HepG2 (cell line): Measurements from ENCODE around the gene AP1S3. TPM values are rescaled to one million over a fixed set of nuclear protein-coding genes. Genes with fewer than 3 reads are reported as not detected.

ENCODE experiments used
- ARID2 ChIP-seq: sonication (generic); formaldehyde crosslinking; IDR thresholded peaks from 2 replicates; pipeline ENCODE4 v1.8.1; 2022; ENCODE audit warnings: mild to moderate bottlenecking, missing genetic modification reagents, borderline replicate concordance
- HNRNPL ChIP-seq: fragments of 200-400 bp; formaldehyde crosslinking; IDR thresholded peaks from 2 replicates; pipeline ENCODE4 v1.6.1; 2017; ENCODE audit warnings: mild to moderate bottlenecking, low read depth, low read length
- HOXA3 ChIP-seq: sonication (generic); formaldehyde crosslinking; IDR thresholded peaks from 2 replicates; pipeline ENCODE4 v1.5.0; 2020; ENCODE audit warnings: missing genetic modification reagents
- KLF11 ChIP-seq: IDR thresholded peaks from 2 replicates; pipeline ENCODE4 v1.6.1; 2016; ENCODE audit warnings: missing compliant biosample characterization
- SALL1 ChIP-seq: sonication (generic); formaldehyde crosslinking; IDR thresholded peaks from 2 replicates; pipeline ENCODE4 v1.8.0; 2022; ENCODE audit warnings: mild to moderate bottlenecking, missing genetic modification reagents
- TAF15 ChIP-seq: fragments of 200-400 bp; formaldehyde crosslinking; IDR thresholded peaks from one replicate; pipeline ENCODE4 v1.6.1; 2018; ENCODE audit warnings: mild to moderate bottlenecking, low read depth, low read length; ENCODE audit not compliant: poor library complexity, severe bottlenecking
- TARDBP ChIP-seq: sonication (generic); formaldehyde crosslinking; IDR thresholded peaks from 2 replicates; pipeline ENCODE4 v1.8.0; 2022; ENCODE audit warnings: mild to moderate bottlenecking, missing genetic modification reagents
- ZFY ChIP-seq: sonication (generic); formaldehyde crosslinking; IDR thresholded peaks from 2 replicates; pipeline ENCODE4 v1.4.0; 2020; ENCODE audit warnings: missing genetic modification reagents
- ZGPAT ChIP-seq: IDR thresholded peaks from 2 replicates; pipeline ENCODE4 v1.6.1; 2016; ENCODE audit warnings: mild to moderate bottlenecking
- ZMYM2 ChIP-seq: sonication (generic); formaldehyde crosslinking; IDR thresholded peaks from 2 replicates; pipeline ENCODE4 v1.8.0; 2022; ENCODE audit warnings: mild to moderate bottlenecking, missing genetic modification reagents
- ZNF138 ChIP-seq: sonication (generic); formaldehyde crosslinking; IDR thresholded peaks from 2 replicates; pipeline ENCODE4 v1.5.0; 2020; ENCODE audit warnings: mild to moderate bottlenecking, low read depth, missing genetic modification reagents
- ZNF260 ChIP-seq: sonication (generic); formaldehyde crosslinking; IDR thresholded peaks from 2 replicates; pipeline ENCODE4 v1.4.0; 2020; ENCODE audit warnings: missing genetic modification reagents, low read depth, mild to moderate bottlenecking, borderline replicate concordance
- ZNF331 ChIP-seq: sonication (generic); formaldehyde crosslinking; IDR thresholded peaks from 2 replicates; pipeline ENCODE4 v1.4.0; 2020; ENCODE audit warnings: missing genetic modification reagents
- ZNF362 ChIP-seq: sonication (generic); formaldehyde crosslinking; IDR thresholded peaks from 2 replicates; pipeline ENCODE4 v1.4.0; 2020; ENCODE audit warnings: missing genetic modification reagents, mild to moderate bottlenecking, borderline replicate concordance
- ZNF709 ChIP-seq: sonication (generic); formaldehyde crosslinking; IDR thresholded peaks from 2 replicates; pipeline ENCODE4 v1.5.0; 2020; ENCODE audit warnings: mild to moderate bottlenecking, missing genetic modification reagents
- polyA plus RNA-seq, 8 experiments: library from polyadenylated mRNA; depleted of rRNA in 3 of 8; stranded (reverse) in 7 of 8; unstranded in 1 of 8; fragments of >200 nt; fragmentation: Illumina TruSeq in 4 of 8; extraction: Trizol in 4 of 8; gene quantifications; 2 replicates each; pipeline versions ENCODE4 v1.2.1 to v1.2.3, GENCODE V29; 2011 to 2016; ENCODE audit warnings: low read depth in 4 of 8, missing spikeins in 1 of 8, mixed read lengths in 1 of 8; ENCODE audit not compliant: insufficient read depth in 1 of 8
- total RNA-seq, 5 experiments: library from RNA; depleted of rRNA; stranded (reverse); fragments of >200 nt; fragmentation: Illumina TruSeq; extraction: Trizol; gene quantifications; 2 replicates each; pipeline ENCODE4 v1.2.3, GENCODE V29; 2016; ENCODE audit warnings: low read depth in 1 of 5
- TF ChIP-seq, protein P1 (sequence below): sonication (generic); formaldehyde crosslinking; IDR thresholded peaks from 2 replicates; pipeline ENCODE4 v1.4.0; 2020; ENCODE audit warnings: missing genetic modification reagents
- TF ChIP-seq, protein P2 (sequence below): fragments of 450-650 bp; IDR thresholded peaks from 2 replicates; pipeline ENCODE4 v1.6.1; 2016
- TF ChIP-seq, protein P3 (sequence below): sonication (generic); formaldehyde crosslinking; IDR thresholded peaks from 2 replicates; pipeline ENCODE4 v1.9.0; 2022; ENCODE audit warnings: missing genetic modification reagents, mild to moderate bottlenecking, borderline replicate concordance
- TF ChIP-seq, protein P4 (sequence below): sonication (generic); formaldehyde crosslinking; IDR thresholded peaks from 2 replicates; pipeline ENCODE4 v1.4.0; 2020; ENCODE audit warnings: mild to moderate bottlenecking, missing genetic modification reagents

The AP1S3 gene
- total and polyA plus RNA-seq, 2 of the 13 experiments (the other 11 are each of a cell fraction or from before 2014, with no cell fraction given), result 3.0 to 16.3 TPM

- TF ChIP-seq ZGPAT (CRISPR knock-in tag), result peak; percentile 33; the same call in 1 of the 2 replicates
- TF ChIP-seq, protein P1, sequence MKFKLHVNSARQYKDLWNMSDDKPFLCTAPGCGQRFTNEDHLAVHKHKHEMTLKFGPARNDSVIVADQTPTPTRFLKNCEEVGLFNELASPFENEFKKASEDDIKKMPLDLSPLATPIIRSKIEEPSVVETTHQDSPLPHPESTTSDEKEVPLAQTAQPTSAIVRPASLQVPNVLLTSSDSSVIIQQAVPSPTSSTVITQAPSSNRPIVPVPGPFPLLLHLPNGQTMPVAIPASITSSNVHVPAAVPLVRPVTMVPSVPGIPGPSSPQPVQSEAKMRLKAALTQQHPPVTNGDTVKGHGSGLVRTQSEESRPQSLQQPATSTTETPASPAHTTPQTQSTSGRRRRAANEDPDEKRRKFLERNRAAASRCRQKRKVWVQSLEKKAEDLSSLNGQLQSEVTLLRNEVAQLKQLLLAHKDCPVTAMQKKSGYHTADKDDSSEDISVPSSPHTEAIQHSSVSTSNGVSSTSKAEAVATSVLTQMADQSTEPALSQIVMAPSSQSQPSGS (CRISPR knock-in tag), result peak; percentile 31; the same call in 1 of the 2 replicates
- 0 out of 2 replicates have a peak, but pooled peaks have one; percentile 50 for TF ChIP-seq ZNF138 (CRISPR knock-in tag)
- TF ChIP-seq, protein P2, sequence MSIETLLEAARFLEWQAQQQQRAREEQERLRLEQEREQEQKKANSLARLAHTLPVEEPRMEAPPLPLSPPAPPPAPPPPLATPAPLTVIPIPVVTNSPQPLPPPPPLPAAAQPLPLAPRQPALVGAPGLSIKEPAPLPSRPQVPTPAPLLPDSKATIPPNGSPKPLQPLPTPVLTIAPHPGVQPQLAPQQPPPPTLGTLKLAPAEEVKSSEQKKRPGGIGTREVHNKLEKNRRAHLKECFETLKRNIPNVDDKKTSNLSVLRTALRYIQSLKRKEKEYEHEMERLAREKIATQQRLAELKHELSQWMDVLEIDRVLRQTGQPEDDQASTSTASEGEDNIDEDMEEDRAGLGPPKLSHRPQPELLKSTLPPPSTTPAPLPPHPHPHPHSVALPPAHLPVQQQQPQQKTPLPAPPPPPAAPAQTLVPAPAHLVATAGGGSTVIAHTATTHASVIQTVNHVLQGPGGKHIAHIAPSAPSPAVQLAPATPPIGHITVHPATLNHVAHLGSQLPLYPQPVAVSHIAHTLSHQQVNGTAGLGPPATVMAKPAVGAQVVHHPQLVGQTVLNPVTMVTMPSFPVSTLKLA, result no peak
- TF ChIP-seq ZNF331 (CRISPR knock-in tag), result peak; percentile 99
- TF ChIP-seq ZMYM2 (CRISPR knock-in tag), result peak; percentile 47
- peak; percentile 3; the same call in 1 of the 2 replicates for TF ChIP-seq HOXA3
- TF ChIP-seq ZNF362 (CRISPR knock-in tag), result no peak
- TF ChIP-seq TAF15, result peak; percentile 37
- TF ChIP-seq ZFY (CRISPR knock-in tag), result peak; percentile 79
- 0 out of 2 replicates have a peak, but pooled peaks have one; percentile 49 for TF ChIP-seq TARDBP (CRISPR knock-in tag)
- peak; percentile 45 for TF ChIP-seq SALL1 (CRISPR knock-in tag)
- 0 out of 2 replicates have a peak, but pooled peaks have one; percentile 42 for TF ChIP-seq HNRNPL
- TF ChIP-seq ZNF709, result 0 out of 2 replicates have a peak, but pooled peaks have one; percentile 29
- TF ChIP-seq KLF11 (CRISPR knock-in tag), result no peak
- 0 out of 2 replicates have a peak, but pooled peaks have one; percentile 35 for TF ChIP-seq ARID2 (CRISPR knock-in tag)
- TF ChIP-seq, protein P3, sequence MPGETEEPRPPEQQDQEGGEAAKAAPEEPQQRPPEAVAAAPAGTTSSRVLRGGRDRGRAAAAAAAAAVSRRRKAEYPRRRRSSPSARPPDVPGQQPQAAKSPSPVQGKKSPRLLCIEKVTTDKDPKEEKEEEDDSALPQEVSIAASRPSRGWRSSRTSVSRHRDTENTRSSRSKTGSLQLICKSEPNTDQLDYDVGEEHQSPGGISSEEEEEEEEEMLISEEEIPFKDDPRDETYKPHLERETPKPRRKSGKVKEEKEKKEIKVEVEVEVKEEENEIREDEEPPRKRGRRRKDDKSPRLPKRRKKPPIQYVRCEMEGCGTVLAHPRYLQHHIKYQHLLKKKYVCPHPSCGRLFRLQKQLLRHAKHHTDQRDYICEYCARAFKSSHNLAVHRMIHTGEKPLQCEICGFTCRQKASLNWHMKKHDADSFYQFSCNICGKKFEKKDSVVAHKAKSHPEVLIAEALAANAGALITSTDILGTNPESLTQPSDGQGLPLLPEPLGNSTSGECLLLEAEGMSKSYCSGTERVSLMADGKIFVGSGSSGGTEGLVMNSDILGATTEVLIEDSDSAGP (CRISPR knock-in tag), result peak; percentile 44
- no peak for TF ChIP-seq ZNF260 (CRISPR knock-in tag)
- TF ChIP-seq, protein P4, sequence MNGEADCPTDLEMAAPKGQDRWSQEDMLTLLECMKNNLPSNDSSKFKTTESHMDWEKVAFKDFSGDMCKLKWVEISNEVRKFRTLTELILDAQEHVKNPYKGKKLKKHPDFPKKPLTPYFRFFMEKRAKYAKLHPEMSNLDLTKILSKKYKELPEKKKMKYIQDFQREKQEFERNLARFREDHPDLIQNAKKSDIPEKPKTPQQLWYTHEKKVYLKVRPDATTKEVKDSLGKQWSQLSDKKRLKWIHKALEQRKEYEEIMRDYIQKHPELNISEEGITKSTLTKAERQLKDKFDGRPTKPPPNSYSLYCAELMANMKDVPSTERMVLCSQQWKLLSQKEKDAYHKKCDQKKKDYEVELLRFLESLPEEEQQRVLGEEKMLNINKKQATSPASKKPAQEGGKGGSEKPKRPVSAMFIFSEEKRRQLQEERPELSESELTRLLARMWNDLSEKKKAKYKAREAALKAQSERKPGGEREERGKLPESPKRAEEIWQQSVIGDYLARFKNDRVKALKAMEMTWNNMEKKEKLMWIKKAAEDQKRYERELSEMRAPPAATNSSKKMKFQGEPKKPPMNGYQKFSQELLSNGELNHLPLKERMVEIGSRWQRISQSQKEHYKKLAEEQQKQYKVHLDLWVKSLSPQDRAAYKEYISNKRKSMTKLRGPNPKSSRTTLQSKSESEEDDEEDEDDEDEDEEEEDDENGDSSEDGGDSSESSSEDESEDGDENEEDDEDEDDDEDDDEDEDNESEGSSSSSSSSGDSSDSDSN (CRISPR knock-in tag), result peak; percentile 95
Measured at GRCh38 chr2:223837287-223838061, at the start of gene AP1S3 (continued).
